A549 (cell line): ENCODE data around the gene LMO7. TPM values are rescaled to one million over a fixed set of nuclear protein-coding genes. Genes with fewer than 3 reads are reported as not detected.
A peak's percentile ranks its signal among the peaks of the same experiment; 100 is the strongest.

Experiments
- ATAC-seq, 2 experiments: fragments of 200-7000 bp in 1 of 2; fragments of >200 bp in 1 of 2; cut with Nextera tagmentation in 1 of 2; cut with Tn5 transposase in 1 of 2; 3 replicates each; pipeline versions ENCODE4 v1.8.0 to v1.9.1; 2018 to 2020; ENCODE audit warnings: mild to moderate bottlenecking in 1 of 2, moderate library complexity in 1 of 2
- CTCF ChIA-PET: fragments of 300-600 bp; sonication (Branson Sonifier 250); formaldehyde crosslinking; extraction: SDS; loops from one replicate; lab custom pipeline; 2021; ENCODE audit warnings: antibody characterized with exemption, inconsistent platforms; lab: Yijun Ruan, JAX
- POLR2A ChIA-PET: fragments of 350-600 bp; formaldehyde crosslinking; extraction: SDS; loops from one replicate; lab custom pipeline; 2021; ENCODE audit warnings: antibody characterized with exemption, inconsistent platforms; lab: Yijun Ruan, JAX
- DNase-seq, 2 experiments: peaks; one replicate each; pipeline versions ENCODE4 v3.0.0 to v3.0.0-alpha.2; 2011 to 2016; ENCODE audit warnings: low read depth in 1 of 2, low spot score in 1 of 2
- FAIRE-seq: peaks from 2 replicates; lab custom pipeline; 2011; peaks lifted over from hg19 to GRCh38; lab: Jason Lieb, UNC
- H3K27ac ChIP-seq, 2 experiments: fragments of >200 bp; sonication (Bioruptor Twin); formaldehyde crosslinking; 3 replicates each; pipeline ENCODE4 v1.5.1; 2016 to 2017
- H3K4me1 ChIP-seq: fragments of >200 bp; sonication (Bioruptor Twin); formaldehyde crosslinking; 3 replicates; pipeline ENCODE4 v1.6.1; 2016
- H3K4me2 ChIP-seq: fragments of >200 bp; sonication (Bioruptor Twin); formaldehyde crosslinking; 3 replicates; pipeline ENCODE4 v1.6.1; 2016
- H3K4me3 ChIP-seq: fragments of >200 bp; sonication (Bioruptor Twin); formaldehyde crosslinking; 3 replicates; pipeline ENCODE4 v1.5.1; 2016
- H3K9me3 ChIP-seq: fragments of >200 bp; sonication (Bioruptor Twin); formaldehyde crosslinking; 3 replicates; pipeline ENCODE4 v1.6.1; 2016
- BHLHE40 ChIP-seq: IDR thresholded peaks from 2 replicates; pipeline ENCODE4 v1.6.1; 2012; ENCODE audit warnings: low read depth, low read length, inconsistent platforms
- CEBPB ChIP-seq, 2 experiments: fragments of >200 bp in 1 of 2; sonication (Bioruptor Twin) in 1 of 2; formaldehyde crosslinking in 1 of 2; IDR thresholded peaks; 2 replicates each; pipeline ENCODE4 v1.6.1; 2012 to 2016
- CHD4 ChIP-seq: fragments of 200-600 bp; sonication (generic); IDR thresholded peaks from 2 replicates; pipeline ENCODE4 v1.6.1; 2016; ENCODE audit warnings: antibody characterized with exemption, mild to moderate bottlenecking, borderline replicate concordance
- CTCF ChIP-seq: fragments of >200 bp; sonication (Bioruptor Twin); formaldehyde crosslinking; IDR thresholded peaks from 3 replicates; pipeline ENCODE4 v1.5.1; 2016
- EP300 ChIP-seq, 2 experiments: fragments of >200 bp; sonication (Bioruptor Twin); formaldehyde crosslinking; IDR thresholded peaks; 2 replicates in 1 of 2; 3 replicates in 1 of 2; pipeline ENCODE4 v1.6.1; 2016 to 2017
- GATA3 ChIP-seq: IDR thresholded peaks from 2 replicates; pipeline ENCODE4 v1.6.1; 2012; ENCODE audit warnings: borderline replicate concordance
- HDAC2 ChIP-seq: fragments of 200-600 bp; sonication (generic); IDR thresholded peaks from 2 replicates; pipeline ENCODE4 v1.6.1; 2016
- HOXA7 ChIP-seq: fragments of 250-450 bp; sonication (Bioruptor Pico); IDR thresholded peaks from 2 replicates; pipeline ENCODE4 v1.5.0; 2020; ENCODE audit warnings: mild to moderate bottlenecking, moderate library complexity
- JUNB ChIP-seq: fragments of >200 bp; sonication (Bioruptor Twin); formaldehyde crosslinking; IDR thresholded peaks from 2 replicates; pipeline ENCODE4 v1.6.1; 2016
- MAFK ChIP-seq: fragments of 450-650 bp; IDR thresholded peaks from 2 replicates; pipeline ENCODE4 v1.6.1; 2014; ENCODE audit not compliant: partially characterized antibody
- MAX ChIP-seq: IDR thresholded peaks from 2 replicates; pipeline ENCODE4 v1.6.1; 2012
- MYC ChIP-seq: IDR thresholded peaks from 2 replicates; pipeline ENCODE4 v1.6.1; 2012; ENCODE audit warnings: mild to moderate bottlenecking, inconsistent platforms, low read length, improper control_type of control experiment, borderline replicate concordance
- NR3C1 ChIP-seq: fragments of >200 bp; sonication (Bioruptor Twin); formaldehyde crosslinking; IDR thresholded peaks from 3 replicates; pipeline ENCODE4 v1.6.1; 2017
- RARB ChIP-seq: fragments of 250-450 bp; sonication (Bioruptor Pico); IDR thresholded peaks from 2 replicates; pipeline ENCODE4 v1.8.0; 2021; ENCODE audit warnings: mild to moderate bottlenecking, moderate library complexity
- RFX5 ChIP-seq: fragments of 450-650 bp; IDR thresholded peaks from 2 replicates; pipeline ENCODE4 v1.7.1; 2014; ENCODE audit warnings: antibody characterized with exemption, mild to moderate bottlenecking, moderate library complexity
- SMC3 ChIP-seq: fragments of >200 bp; sonication (Bioruptor Twin); formaldehyde crosslinking; IDR thresholded peaks from 3 replicates; pipeline ENCODE4 v1.6.1; 2018; ENCODE audit warnings: inconsistent platforms
- SREBF2 ChIP-seq: fragments of 450-650 bp; IDR thresholded peaks from 2 replicates; pipeline ENCODE4 v1.6.1; 2014; ENCODE audit warnings: mild to moderate bottlenecking, moderate library complexity
- TFCP2L1 ChIP-seq: fragments of 250-450 bp; sonication (Bioruptor Pico); IDR thresholded peaks from 2 replicates; pipeline ENCODE4 v1.5.0; 2021; ENCODE audit warnings: mild to moderate bottlenecking
- TP53 ChIP-seq: fragments of 250-450 bp; sonication (Bioruptor Pico); IDR thresholded peaks from 2 replicates; pipeline ENCODE4 v1.5.0; 2021; ENCODE audit warnings: mild to moderate bottlenecking, moderate library complexity
- ZC3H11A ChIP-seq: fragments of 450-650 bp; IDR thresholded peaks from 2 replicates; pipeline ENCODE4 v1.6.1; 2014; ENCODE audit warnings: antibody characterized with exemption, mild to moderate bottlenecking
- ZFP36 ChIP-seq: fragments of 450-650 bp; IDR thresholded peaks from 2 replicates; pipeline ENCODE4 v1.6.1; 2014; ENCODE audit warnings: borderline replicate concordance; ENCODE audit not compliant: partially characterized antibody
- ZNF302 ChIP-seq: fragments of 250-450 bp; sonication (Bioruptor Pico); IDR thresholded peaks from 2 replicates; pipeline ENCODE4 v1.9.0; 2021; ENCODE audit warnings: inconsistent platforms, mild to moderate bottlenecking, moderate library complexity
- WGBS: methylation state at CpG from one replicate; pipeline ENCODE4 v1.1.6; 2017; ENCODE audit errors: missing lambda C conversion rate; 5-methylcytosine and 5-hydroxymethylcytosine counted together
- polyA plus RNA-seq, 4 experiments: library from polyadenylated mRNA; depleted of rRNA in 3 of 4; stranded (reverse); fragments of >200 nt; fragmentation: RNase III in 1 of 4; extraction: RNeasy Plus Mini Kit Qiagen cat#74134 plus additional on column Dnase treatment in 1 of 4; gene quantifications; 2 replicates in 3 of 4; 3 replicates in 1 of 4; pipeline ENCODE4 v1.2.3, GENCODE V29; 2011 to 2017
- TF ChIP-seq, protein P1 (sequence below): fragments of >200 bp; sonication (Bioruptor Twin); formaldehyde crosslinking; IDR thresholded peaks from 3 replicates; pipeline ENCODE4 v1.6.1; 2016
- TF ChIP-seq, protein P2 (sequence below): fragments of 150-350 bp; IDR thresholded peaks from 2 replicates; pipeline ENCODE4 v1.6.1; 2014; ENCODE audit warnings: low read depth, mild to moderate bottlenecking, low read length

The LMO7 gene
- polyA plus RNA-seq, 2 of the 4 experiments (the other 2 are of a cell fraction): 23.4 to 33.2 TPM

DNA sequence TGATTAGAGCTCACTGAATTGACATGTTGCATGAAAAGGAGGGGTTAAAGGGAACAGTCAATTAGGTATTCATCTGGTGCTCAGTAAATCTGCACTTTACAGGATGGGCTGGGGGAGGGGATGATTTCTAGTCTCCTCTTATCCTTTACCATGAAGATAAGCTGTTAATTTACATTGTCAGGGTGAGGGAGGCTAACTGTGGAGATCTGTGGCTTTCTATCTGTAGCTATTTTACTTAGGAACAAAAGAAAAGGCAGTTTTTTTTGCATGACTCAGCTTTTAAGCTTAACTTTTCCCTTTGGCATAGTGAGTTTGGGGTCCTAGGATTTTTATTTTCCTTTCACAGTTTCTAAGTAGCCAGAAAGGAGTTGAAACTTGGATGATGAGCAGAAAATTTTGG is 253.3 kb downstream of the LMO7 start:
- CTCF ChIA-PET: interaction anchor here (0.8 to 2.3 kb wide), 2 partner anchors 13 to 194 kb away, joined by 3 to 7 read pairs; no protein-coding TSS in a partner anchor
- no peak for TF ChIP-seq MYC
- no peak for TF ChIP-seq TFCP2L1 (CRISPR knock-in tag)
- no peak for TF ChIP-seq CEBPB (IDR thresholded peaks at IDR 0.05)
- TF ChIP-seq MAFK: peak; percentile 62
- TF ChIP-seq, all 56 proteins: peak for 1
- Histone ChIP-seq H3K4me2 (no peak overlapping the region), H3K9me3 (no peaks in the 10 kb centered on the region), H3K4me3 (no peak overlapping the region), H3K4me1 (no peaks in the 10 kb centered on the region), H3K27ac (no peak overlapping the region)
- FAIRE-seq (no peak), ATAC-seq (no peak), DNase-seq (no peak)
- POLR2A ChIA-PET: no interaction called here

GRCh38 chr13:75895168-75895567 is 259.0 kb downstream of the LMO7 start:
- DNase-seq: no peak
- POLR2A ChIA-PET: no interaction called here
- H3K4me2 ChIP-seq: no peak overlapping the region
- no peak for ATAC-seq
- no peak overlapping the region for H3K4me3 ChIP-seq
- H3K4me1 ChIP-seq: peaks cover 12% of the 10 kb centered on the region
- CTCF ChIA-PET: no interaction called here
- WGBS: 75% methylated on average over 3 of the region's 3 CpGs
- H3K9me3 ChIP-seq: 0 out of 3 replicates have a peak, but pooled peaks cover 3% of the 10 kb centered on the region
- no peak overlapping the region for H3K27ac ChIP-seq
- TF ChIP-seq ZNF302 (CRISPR knock-in tag) (no peak), GATA3 (no peak), SREBF2 (no peak), CTCF (no peak)
- FAIRE-seq: no peak

GRCh38 chr13:75896271-75896670 is 260.1 kb downstream of the LMO7 start:
- 3% methylated on average over 2 of the region's 2 CpGs for whole genome bisulfite sequencing
- H3K4me2 ChIP-seq: peak overlapping the region; percentile 45
- H3K27ac ChIP-seq: no peak overlapping the region
- TF ChIP-seq HDAC2 (no peak), NR3C1 (no peak), SREBF2 (no peak), RFX5 (no peak), TP53 (no peak), MAFK (no peak), EP300 (IDR thresholded peaks at IDR 0.05) (no peak), ZC3H11A (no peak), ZFP36 (no peak), JUNB (no peak), CHD4 (no peak), HOXA7 (no peak), RARB (CRISPR knock-in tag) (no peak), MAX (no peak), BHLHE40 (no peak), GATA3 (no peak), SMC3 (no peak)
- TF ChIP-seq, protein P1, sequence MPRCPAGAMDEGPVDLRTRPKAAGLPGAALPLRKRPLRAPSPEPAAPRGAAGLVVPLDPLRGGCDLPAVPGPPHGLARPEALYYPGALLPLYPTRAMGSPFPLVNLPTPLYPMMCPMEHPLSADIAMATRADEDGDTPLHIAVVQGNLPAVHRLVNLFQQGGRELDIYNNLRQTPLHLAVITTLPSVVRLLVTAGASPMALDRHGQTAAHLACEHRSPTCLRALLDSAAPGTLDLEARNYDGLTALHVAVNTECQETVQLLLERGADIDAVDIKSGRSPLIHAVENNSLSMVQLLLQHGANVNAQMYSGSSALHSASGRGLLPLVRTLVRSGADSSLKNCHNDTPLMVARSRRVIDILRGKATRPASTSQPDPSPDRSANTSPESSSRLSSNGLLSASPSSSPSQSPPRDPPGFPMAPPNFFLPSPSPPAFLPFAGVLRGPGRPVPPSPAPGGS: no peak
- TF ChIP-seq, protein P2, sequence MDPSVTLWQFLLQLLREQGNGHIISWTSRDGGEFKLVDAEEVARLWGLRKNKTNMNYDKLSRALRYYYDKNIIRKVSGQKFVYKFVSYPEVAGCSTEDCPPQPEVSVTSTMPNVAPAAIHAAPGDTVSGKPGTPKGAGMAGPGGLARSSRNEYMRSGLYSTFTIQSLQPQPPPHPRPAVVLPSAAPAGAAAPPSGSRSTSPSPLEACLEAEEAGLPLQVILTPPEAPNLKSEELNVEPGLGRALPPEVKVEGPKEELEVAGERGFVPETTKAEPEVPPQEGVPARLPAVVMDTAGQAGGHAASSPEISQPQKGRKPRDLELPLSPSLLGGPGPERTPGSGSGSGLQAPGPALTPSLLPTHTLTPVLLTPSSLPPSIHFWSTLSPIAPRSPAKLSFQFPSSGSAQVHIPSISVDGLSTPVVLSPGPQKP: no peak
- FAIRE-seq (no peak), ATAC-seq (no peak; a peak in 1 of 6 replicates), DNase-seq (no peak)
- H3K9me3 ChIP-seq: 0 out of 3 replicates have a peak, but pooled peaks cover 3% of the 10 kb centered on the region
- ChIA-PET POLR2A (no interaction called here), CTCF (no interaction called here)
- no peak overlapping the region for H3K4me3 ChIP-seq
- H3K4me1 ChIP-seq: peaks cover 12% of the 10 kb centered on the region
